GM23338 (cell line): ENCODE data around the gene NBPF12. TPM values are rescaled to one million over a fixed set of nuclear protein-coding genes. Genes with fewer than 3 reads are reported as not detected.

Experiments
- polyA plus RNA-seq: library from polyadenylated mRNA; unstranded; fragments of >200 nt; fragmentation: Nextera tagmentation; extraction: Ambion mirVana; gene quantifications from 2 replicates; pipeline ENCODE4 v1.2.1, GENCODE V29; 2016
- total RNA-seq: library from RNA; depleted of rRNA; stranded (reverse); fragments of >200 nt; shearing (Covaris generic); gene quantifications from 2 replicates; pipeline ENCODE4 v1.2.3, GENCODE V29; 2014; rRNA removed

NBPF12 gene
- total and polyA plus RNA-seq, 2 experiments from 2014 or later: 3.4 to 5.0 TPM

Other genes starting within 250 kb of the NBPF12 start
- 27.3 and 32.2 TPM in 2 replicates for gene PRKAB2, start 234.1 kb downstream of the NBPF12 start, total RNA-seq
- 14.3 and 15.9 TPM in 2 replicates for gene PRKAB2, start 234.1 kb downstream of the NBPF12 start, polyA plus RNA-seq